Hepatocyte (in vitro differentiated cells): Measurements from ENCODE around the gene TMC1. TPM values are rescaled to one million over a fixed set of nuclear protein-coding genes. Genes with fewer than 3 reads are reported as not detected.
A peak's percentile ranks its signal among the peaks of the same experiment; 100 is the strongest.

Experiments
- DNase-seq: peaks from one replicate; pipeline ENCODE4 v3.0.0-alpha.2; 2016; ENCODE audit warnings: low spot score
- H2AFZ ChIP-seq: fragments of 200-600 bp; sonication (generic); 2 replicates; pipeline ENCODE4 v1.6.0; 2016; ENCODE audit warnings: antibody characterized with exemption, mild to moderate bottlenecking
- H3K27ac ChIP-seq: fragments of 200-600 bp; sonication (generic); 2 replicates; pipeline ENCODE4 v1.5.1; 2016; ENCODE audit warnings: mild to moderate bottlenecking
- H3K27me3 ChIP-seq: fragments of 200-600 bp; sonication (generic); 2 replicates; pipeline ENCODE4 v1.6.1; 2016
- H3K36me3 ChIP-seq: fragments of 200-600 bp; sonication (generic); replicated peaks from 2 replicates; pipeline ENCODE4 v1.5.1; 2016; ENCODE audit warnings: low read depth; ENCODE audit not compliant: insufficient read depth
- H3K4me1 ChIP-seq: fragments of 200-600 bp; sonication (generic); 2 replicates; pipeline ENCODE4 v1.5.1; 2016; ENCODE audit warnings: mild to moderate bottlenecking, moderate library complexity; ENCODE audit not compliant: insufficient read depth
- H3K4me2 ChIP-seq: fragments of 200-600 bp; sonication (generic); 2 replicates; pipeline ENCODE4 v1.6.0; 2016
- H3K4me3 ChIP-seq: fragments of 200-600 bp; sonication (generic); 2 replicates; pipeline ENCODE4 v1.5.1; 2016; ENCODE audit warnings: mild to moderate bottlenecking
- H3K79me2 ChIP-seq: fragments of 200-600 bp; sonication (generic); 2 replicates; pipeline ENCODE4 v1.6.0; 2017; ENCODE audit warnings: mild to moderate bottlenecking
- H3K9me2 ChIP-seq: fragments of 200-600 bp; sonication (generic); replicated peaks from 2 replicates; pipeline ENCODE4 v1.6.0; 2017; ENCODE audit warnings: mild to moderate bottlenecking; ENCODE audit not compliant: insufficient read depth
- H3K9me3 ChIP-seq: fragments of 200-600 bp; sonication (generic); 2 replicates; pipeline ENCODE4 v1.5.1; 2016; ENCODE audit warnings: low read depth, mild to moderate bottlenecking
- H4K20me1 ChIP-seq: fragments of 200-600 bp; sonication (generic); 2 replicates; pipeline ENCODE4 v1.6.0; 2016; ENCODE audit warnings: mild to moderate bottlenecking; ENCODE audit not compliant: insufficient read depth, poor library complexity, severe bottlenecking
- CTCF ChIP-seq: fragments of 200-600 bp; sonication (generic); IDR thresholded peaks from 2 replicates; pipeline ENCODE4 v1.5.1; 2016; ENCODE audit warnings: antibody characterized with exemption, mild to moderate bottlenecking; ENCODE audit not compliant: poor library complexity
- EZH2 ChIP-seq: fragments of 200-600 bp; sonication (generic); IDR thresholded peaks from 2 replicates; pipeline ENCODE4 v1.6.1; 2016; ENCODE audit warnings: antibody characterized with exemption, mild to moderate bottlenecking, borderline replicate concordance
- EZH2phosphoT487 ChIP-seq: fragments of 200-600 bp; sonication (generic); IDR thresholded peaks from one replicate; pipeline ENCODE4 v1.6.1; 2018; ENCODE audit warnings: antibody characterized with exemption, mild to moderate bottlenecking, low read depth, moderate library complexity; ENCODE audit not compliant: unreplicated experiment, severe bottlenecking
- WGBS: methylation state at CpG from one replicate; pipeline ENCODE4 v1.1.6; 2016; ENCODE audit warnings: low lambda C conversion rate; ENCODE audit errors: missing lambda C conversion rate; 5-methylcytosine and 5-hydroxymethylcytosine counted together
- polyA plus RNA-seq: library from polyadenylated mRNA; unstranded; fragments of >200 nt; fragmentation: Nextera tagmentation; extraction: Ambion mirVana; gene quantifications from 2 replicates; pipeline ENCODE4 v1.2.1, GENCODE V29; 2016
- total RNA-seq: library from RNA; depleted of rRNA; stranded (reverse); fragments of >200 nt; gene quantifications from 2 replicates; pipeline ENCODE4 v1.2.3, GENCODE V29; 2014

The TMC1 gene
- total and polyA plus RNA-seq, 2 experiments from 2014 or later = 0.20 to 0.23 TPM

- Histone ChIP-seq H3K4me1 (peaks cover 17% of the 10 kb centered on the region), H3K27ac (peak overlapping the region; percentile 83), H3K4me2 (no peak overlapping the region), H3K79me2 (no peaks in the 10 kb centered on the region), H3K27me3 (no peaks in the 10 kb centered on the region), H2AFZ (no peak overlapping the region), H3K36me3 (no peaks in the 10 kb centered on the region), H3K9me2 (no peaks in the 10 kb centered on the region), H3K9me3 (no peaks in the 10 kb centered on the region), H4K20me1 (no peaks in the 10 kb centered on the region), H3K4me3 (no peak overlapping the region)
- WGBS = 89% methylated on average over 7 of the region's 7 CpGs
- DNase-seq = no peak
- TF ChIP-seq EZH2 (no peak), EZH2phosphoT487 (no peak), CTCF (no peak)
Measured at GRCh38 chr9:72814083-72814597, 292.7 kb downstream of the TMC1 start.

- Histone ChIP-seq H3K36me3 (no peaks in the 10 kb centered on the region), H3K9me2 (no peaks in the 10 kb centered on the region), H3K4me3 (no peak overlapping the region), H3K4me1 (peaks cover 17% of the 10 kb centered on the region), H4K20me1 (no peaks in the 10 kb centered on the region), H3K27ac (no peak overlapping the region), H3K79me2 (no peaks in the 10 kb centered on the region), H3K4me2 (no peak overlapping the region), H3K27me3 (no peaks in the 10 kb centered on the region), H2AFZ (no peak overlapping the region), H3K9me3 (no peaks in the 10 kb centered on the region)
- 95% methylated on average over 8 of the region's 8 CpGs for WGBS
- TF ChIP-seq EZH2 (no peak), EZH2phosphoT487 (no peak)
- no peak for DNase-seq
Measured at GRCh38 chr9:72816666-72817065, 295.3 kb downstream of the TMC1 start.

GRCh38 chr9:72817413-72817812, 296.0 kb downstream of the TMC1 start:
- Histone ChIP-seq H3K36me3 (no peaks in the 10 kb centered on the region), H3K9me2 (no peaks in the 10 kb centered on the region), H4K20me1 (no peaks in the 10 kb centered on the region), H3K4me2 (no peak overlapping the region), H3K9me3 (no peaks in the 10 kb centered on the region), H2AFZ (no peak overlapping the region), H3K4me1 (peaks cover 18% of the 10 kb centered on the region), H3K27me3 (no peaks in the 10 kb centered on the region), H3K27ac (no peak overlapping the region), H3K4me3 (no peak overlapping the region), H3K79me2 (no peaks in the 10 kb centered on the region)
- TF ChIP-seq CTCF (no peak), EZH2 (no peak), EZH2phosphoT487 (no peak)
- no peak for DNase-seq
- WGBS = 85% methylated on average over 7 of the region's 7 CpGs

GRCh38 chr9:72818385-72818784, 297.0 kb downstream of the TMC1 start:
- 79% methylated on average over 3 of the region's 3 CpGs for WGBS
- no peak for TF ChIP-seq EZH2
- no peak for TF ChIP-seq EZH2phosphoT487
- no peak for TF ChIP-seq CTCF

More at GRCh38 chr9:72818385-72818784, 297.0 kb downstream of the TMC1 start:
- H3K27ac ChIP-seq = no peak overlapping the region
- H4K20me1 ChIP-seq = no peaks in the 10 kb centered on the region
- no peaks in the 10 kb centered on the region for H3K9me3 ChIP-seq
- H3K27me3 ChIP-seq = no peaks in the 10 kb centered on the region
- no peak overlapping the region for H3K4me2 ChIP-seq
- H3K79me2 ChIP-seq = no peaks in the 10 kb centered on the region
- no peak overlapping the region for H3K4me3 ChIP-seq
- no peaks in the 10 kb centered on the region for H3K9me2 ChIP-seq
- H2AFZ ChIP-seq = no peak overlapping the region
- peaks cover 19% of the 10 kb centered on the region for H3K4me1 ChIP-seq
- no peak for DNase-seq
- no peaks in the 10 kb centered on the region for H3K36me3 ChIP-seq
